ENCODE measurements around the gene TRIM31. TPM values are rescaled to one million over a fixed set of nuclear protein-coding genes. Genes with fewer than 3 reads are reported as not detected.

The TRIM31 gene
- total and polyA plus RNA-seq, 10 of the 15 experiments (the other 5 are each of a cell fraction or from before 2014, with no cell fraction given), result 0.09 to 20.5 (median 0.31) TPM; not detected in 3

DNA sequence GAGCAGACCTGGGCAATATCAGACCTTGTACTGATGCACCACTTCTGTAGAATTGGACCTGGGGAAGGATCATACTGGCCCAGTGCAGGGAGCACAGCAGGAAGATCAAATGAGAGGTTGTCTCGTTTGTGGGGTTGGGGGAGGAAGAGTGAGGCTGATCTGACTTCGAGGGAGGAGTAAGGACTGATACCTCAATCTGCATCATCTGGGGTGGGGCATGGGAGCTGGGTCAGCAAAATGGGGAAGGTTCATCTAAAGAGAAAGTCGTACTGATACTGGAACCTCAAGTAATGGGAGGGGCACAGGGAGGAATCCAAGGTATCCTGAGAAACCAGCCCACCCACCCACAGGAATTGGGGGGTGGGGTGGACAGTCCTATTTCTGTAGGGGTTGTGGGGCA lies 41.0 kb downstream of the TRIM31 start:
- Histone ChIP-seq H3K27me3 (replicated peaks in 1 of 2; ENCODE audit: control insufficient read depth in 2 of 2, insufficient read depth in 2 of 2, low read length in 1 of 2) (peaks cover 4 to 19% of the 10 kb centered on the region in 2 experiments), H3K79me2 (ENCODE audit: control insufficient read depth, insufficient read depth, low read length) (peaks cover 8% of the 10 kb centered on the region), H3K27ac (ENCODE audit: control insufficient read depth, insufficient read depth) (no peak overlapping the region), H3K9ac (ENCODE audit: control insufficient read depth, insufficient read depth, low read length) (no peak overlapping the region), H3K9me3 (replicated peaks; ENCODE audit: control insufficient read depth, insufficient read depth, low read length) (no peaks in the 10 kb centered on the region), H4K20me1 (ENCODE audit: control insufficient read depth, insufficient read depth) (no peaks in the 10 kb centered on the region), H3K36me3 (ENCODE audit: control insufficient read depth in 2 of 2, insufficient read depth in 2 of 2, low read length in 1 of 2) (no peaks in the 10 kb centered on the region), H3K4me1 (ENCODE audit: control insufficient read depth, insufficient read depth, low read length) (no peaks in the 10 kb centered on the region), H3K4me3 (no peak overlapping the region), H2AFZ (ENCODE audit: control insufficient read depth, low read depth, low read length) (no peak overlapping the region), H3K4me2 (ENCODE audit: control insufficient read depth, insufficient read depth) (no peak overlapping the region)
- CTCF ChIA-PET, result interaction anchor here (1.2 to 2.3 kb wide), 2 partner anchors 31 to 60 kb away, joined by 4 to 9 read pairs; no protein-coding TSS in a partner anchor
- intact Hi-C loops (cut with micrococcal nuclease; ENCODE audit: unreplicated experiment) (no loop called here), in situ Hi-C loops (cut with MboI) (no loop called here)
- BruUV-seq (replicated peaks), result no TSS peak
- POLR2A ChIA-PET, result no interaction called here
- SMC1A ChIA-PET (ENCODE audit: uncharacterized antibody, unreplicated experiment), result no interaction called here
- RAD21 ChIA-PET (ENCODE audit: unreplicated experiment), result interaction anchor here (1.0 kb wide), 1 partner anchor 59 kb away, joined by 3 read pairs; no protein-coding TSS in a partner anchor
- DNase-seq (ENCODE audit: low read depth, low spot score), result no peak
- no peak for TF ChIP-seq BMI1 (IDR thresholded peaks at IDR 0.05; ENCODE audit: borderline replicate concordance)
- TF ChIP-seq FOXK2 (IDR thresholded peaks at IDR 0.05), result no peak
- no peak for TF ChIP-seq RUNX3 (IDR thresholded peaks at IDR 0.05; ENCODE audit: low read length)
- TF ChIP-seq HDAC2 (IDR thresholded peaks at IDR 0.05), result no peak
- TF ChIP-seq, protein P1, sequence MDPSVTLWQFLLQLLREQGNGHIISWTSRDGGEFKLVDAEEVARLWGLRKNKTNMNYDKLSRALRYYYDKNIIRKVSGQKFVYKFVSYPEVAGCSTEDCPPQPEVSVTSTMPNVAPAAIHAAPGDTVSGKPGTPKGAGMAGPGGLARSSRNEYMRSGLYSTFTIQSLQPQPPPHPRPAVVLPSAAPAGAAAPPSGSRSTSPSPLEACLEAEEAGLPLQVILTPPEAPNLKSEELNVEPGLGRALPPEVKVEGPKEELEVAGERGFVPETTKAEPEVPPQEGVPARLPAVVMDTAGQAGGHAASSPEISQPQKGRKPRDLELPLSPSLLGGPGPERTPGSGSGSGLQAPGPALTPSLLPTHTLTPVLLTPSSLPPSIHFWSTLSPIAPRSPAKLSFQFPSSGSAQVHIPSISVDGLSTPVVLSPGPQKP (IDR thresholded peaks at IDR 0.05; ENCODE audit: low read depth, low read length), result no peak
- no peak for TF ChIP-seq NR2F1 (conservative IDR thresholded peaks at IDR 0.05)
- no peak for TF ChIP-seq SMC3 (IDR thresholded peaks at IDR 0.05; ENCODE audit: borderline replicate concordance, low read length)
- no peak for TF ChIP-seq CHD2 (IDR thresholded peaks at IDR 0.05; ENCODE audit: borderline replicate concordance, low read depth, low read length)
- TF ChIP-seq GATAD2B (conservative IDR thresholded peaks at IDR 0.05; ENCODE audit: low read depth), result no peak
- TF ChIP-seq MYC (IDR thresholded peaks at IDR 0.05; ENCODE audit: insufficient read depth, insufficient read length, insufficient replicate concordance, low read length, severe bottlenecking), result no peak
- TF ChIP-seq RB1 (IDR thresholded peaks at IDR 0.05; ENCODE audit: borderline replicate concordance), result no peak
- TF ChIP-seq, protein P2, sequence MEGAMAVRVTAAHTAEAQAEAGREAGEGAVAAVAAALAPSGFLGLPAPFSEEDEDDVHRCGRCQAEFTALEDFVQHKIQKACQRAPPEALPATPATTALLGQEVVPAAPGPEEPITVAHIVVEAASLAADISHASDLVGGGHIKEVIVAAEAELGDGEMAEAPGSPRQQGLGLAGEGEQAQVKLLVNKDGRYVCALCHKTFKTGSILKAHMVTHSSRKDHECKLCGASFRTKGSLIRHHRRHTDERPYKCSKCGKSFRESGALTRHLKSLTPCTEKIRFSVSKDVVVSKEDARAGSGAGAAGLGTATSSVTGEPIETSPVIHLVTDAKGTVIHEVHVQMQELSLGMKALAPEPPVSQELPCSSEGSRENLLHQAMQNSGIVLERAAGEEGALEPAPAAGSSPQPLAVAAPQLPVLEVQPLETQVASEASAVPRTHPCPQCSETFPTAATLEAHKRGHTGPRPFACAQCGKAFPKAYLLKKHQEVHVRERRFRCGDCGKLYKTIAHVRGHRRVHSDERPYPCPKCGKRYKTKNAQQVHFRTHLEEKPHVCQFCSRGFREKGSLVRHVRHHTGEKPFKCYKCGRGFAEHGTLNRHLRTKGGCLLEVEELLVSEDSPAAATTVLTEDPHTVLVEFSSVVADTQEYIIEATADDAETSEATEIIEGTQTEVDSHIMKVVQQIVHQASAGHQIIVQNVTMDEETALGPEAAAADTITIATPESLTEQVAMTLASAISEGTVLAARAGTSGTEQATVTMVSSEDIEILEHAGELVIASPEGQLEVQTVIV (IDR thresholded peaks at IDR 0.05; ENCODE audit: borderline replicate concordance, partially characterized antibody), result no peak
- no peak for TF ChIP-seq EED (IDR thresholded peaks at IDR 0.05; ENCODE audit: low read depth)
- no peak for ATAC-seq
- 33% methylated on average over 3 of the region's 3 CpGs for WGBS (ENCODE audit: insufficient coverage, insufficient replicate concordance, low lambda C conversion rate, missing lambda C conversion rate)
- FAIRE-seq, result no peak

Data from GM12878 (cell line).